Lung (tissue), 12 donors: Measurements from ENCODE around the gene ZC3H18. TPM values are rescaled to one million over a fixed set of nuclear protein-coding genes. Genes with fewer than 3 reads are reported as not detected.

Source experiments
- ATAC-seq: fragments of 200-7000 bp; cut with Tn5 transposase; one replicate; pipeline ENCODE4 v1.9.1; 2020; ENCODE audit warnings: moderate number of reproducible peaks; ENCODE audit not compliant: insufficient read depth, low FRiP score
- DNase-seq, 3 donors: peaks; one replicate each; pipeline ENCODE4 v3.0.0-alpha.2; 2013 to 2017
- H3K27ac ChIP-seq, 2 donors: one replicate each; pipeline ENCODE4 v1.5.1; 2013; ENCODE audit warnings: mild to moderate bottlenecking in 2 of 2, moderate library complexity in 2 of 2, control low read depth in 1 of 2, inconsistent platforms in 1 of 2, low read depth in 1 of 2, low read length in 1 of 2
- H3K27me3 ChIP-seq, 3 donors: one replicate each; pipeline ENCODE4 v1.5.1; 2013; ENCODE audit warnings: low read length in 2 of 3; ENCODE audit not compliant: control insufficient read depth in 3 of 3, insufficient read depth in 3 of 3
- H3K36me3 ChIP-seq, 4 donors: one replicate each; pipeline ENCODE4 v1.5.1; 2013; ENCODE audit warnings: low read length in 4 of 4, mild to moderate bottlenecking in 1 of 4, moderate library complexity in 1 of 4; ENCODE audit not compliant: control insufficient read depth in 4 of 4, insufficient read depth in 4 of 4
- H3K4me1 ChIP-seq, 5 donors: one replicate each; pipeline ENCODE4 v1.5.1; 2013; ENCODE audit warnings: low read length in 5 of 5, mild to moderate bottlenecking in 2 of 5, moderate library complexity in 1 of 5; ENCODE audit not compliant: control insufficient read depth in 5 of 5, insufficient read depth in 5 of 5
- H3K4me3 ChIP-seq: one replicate; pipeline ENCODE4 v1.5.1; 2013; ENCODE audit warnings: mild to moderate bottlenecking, control low read depth, moderate library complexity
- H3K9ac ChIP-seq, 2 donors: one replicate each; pipeline ENCODE4 v1.5.1; 2013; ENCODE audit warnings: low read length in 2 of 2, control low read depth in 1 of 2; ENCODE audit not compliant: insufficient read depth in 1 of 2
- H3K9me3 ChIP-seq, 4 donors: one replicate each; pipeline ENCODE4 v1.5.1; 2013; ENCODE audit warnings: low read length in 3 of 4, mild to moderate bottlenecking in 1 of 4, moderate library complexity in 1 of 4; ENCODE audit not compliant: control insufficient read depth in 4 of 4, insufficient read depth in 3 of 4
- CTCF ChIP-seq: IDR thresholded peaks from 2 replicates; pipeline ENCODE4 v1.5.1; 2012; ENCODE audit warnings: mild to moderate bottlenecking; ENCODE audit errors: control extremely low read depth, extremely low read depth
- WGBS, 2 donors: extraction: QIAGEN DNeasy Blood & Tissue Kit; methylation state at CpG; one replicate each; pipeline ENCODE4 v1.1.7; 2013; 5-methylcytosine and 5-hydroxymethylcytosine counted together
- polyA plus RNA-seq, 2 donors: library from polyadenylated mRNA; stranded (reverse); fragments of 200-250 nt; gene quantifications; one replicate each; pipeline ENCODE4 v1.2.1, GENCODE V29; 2013
- total RNA-seq, 2 donors: library from RNA; depleted of rRNA in 1 of 2; stranded (reverse); fragments of >200 nt in 1 of 2; gene quantifications; one replicate each; pipeline ENCODE4 v1.2.1, GENCODE V29; 2014 to 2021
- donor health status: control.
- donor health status: control.
- donor health status: Bipolar disorder and iron deficiency.
- donor health status: healthy.
- donor health status: DM: yes; HTN: yes; CAD: no.

The ZC3H18 gene
- total and polyA plus RNA-seq, 4 donors: 21.2 to 44.0 (median 28.6) TPM

GRCh38 chr16:88527186-88527936 lies 42.8 kb upstream of the ZC3H18 start:
- peak; percentile 68 for TF ChIP-seq CTCF
- H3K9ac ChIP-seq: no peak overlapping the region
- H3K27me3 ChIP-seq: no peaks in the 10 kb centered on the region
- no peak overlapping the region for H3K4me3 ChIP-seq
- no peak overlapping the region for H3K27ac ChIP-seq
- DNase-seq (peak; percentile 78 to 85 (median 83)), ATAC-seq (peak; percentile 58)
- WGBS, 2 donors: 26 to 30% methylated on average over 26 to 32 of the region's 32 CpGs
- no peaks in the 10 kb centered on the region for H3K36me3 ChIP-seq
- H3K4me1 ChIP-seq: peaks cover 0 to 30% (median 8%) of the 10 kb centered on the region in 5 donors
- no peaks in the 10 kb centered on the region for H3K9me3 ChIP-seq

GRCh38 chr16:88527937-88528743 lies 42.1 kb upstream of the ZC3H18 start:
- ATAC-seq (no peak), DNase-seq (no peak)
- Histone ChIP-seq H3K36me3 (no peaks in the 10 kb centered on the region), H3K9ac (no peak overlapping the region), H3K4me1 (peaks cover 0 to 24% (median 12%) of the 10 kb centered on the region in 5 donors), H3K9me3 (no peaks in the 10 kb centered on the region), H3K4me3 (no peak overlapping the region), H3K27me3 (no peaks in the 10 kb centered on the region), H3K27ac (no peak overlapping the region)
- TF ChIP-seq CTCF: no peak
- WGBS, 2 donors: 78 to 86% methylated on average over 29 to 30 of the region's 30 CpGs

- 91% methylated on average over 20 to 22 of the region's 22 CpGs for WGBS, 2 donors
- Histone ChIP-seq H3K9ac (no peak overlapping the region), H3K4me1 (peaks cover 0 to 23% (median 12%) of the 10 kb centered on the region in 5 donors), H3K9me3 (no peaks in the 10 kb centered on the region), H3K4me3 (no peak overlapping the region), H3K27me3 (no peaks in the 10 kb centered on the region), H3K36me3 (no peaks in the 10 kb centered on the region), H3K27ac (no peak overlapping the region)
- no peak for DNase-seq
- ATAC-seq: no peak
- TF ChIP-seq CTCF: no peak
Measured at GRCh38 chr16:88528902-88529318, 41.3 kb upstream of the ZC3H18 start.
